GM23338 (cell line): ENCODE measurements around the gene TERB1. TPM values are rescaled to one million over a fixed set of nuclear protein-coding genes. Genes with fewer than 3 reads are reported as not detected.

Source experiments
- ATAC-seq: fragments of 200-7000 bp; cut with Tn5 transposase; 3 replicates; pipeline ENCODE4 v1.9.1; 2020
- DNase-seq: peaks from one replicate; pipeline ENCODE4 v3.0.0-alpha.2; 2015; ENCODE audit warnings: low spot score
- H2AFZ ChIP-seq: fragments of 200-600 bp; sonication (generic); 2 replicates; pipeline ENCODE4 v1.8.0; 2016; ENCODE audit warnings: antibody characterized with exemption, mild to moderate bottlenecking, moderate library complexity
- H3F3A ChIP-seq: fragments of 200-600 bp; sonication (generic); replicated peaks from 2 replicates; pipeline ENCODE4 v1.8.0; 2017; ENCODE audit warnings: antibody characterized with exemption, mixed run types, low read depth
- H3K27ac ChIP-seq: fragments of 200-600 bp; sonication (generic); 2 replicates; pipeline ENCODE4 v1.6.1; 2016; ENCODE audit warnings: low read depth
- H3K27me3 ChIP-seq: fragments of 200-600 bp; sonication (generic); 2 replicates; pipeline ENCODE4 v1.8.0; 2016; ENCODE audit warnings: mild to moderate bottlenecking, mixed run types, moderate library complexity; ENCODE audit not compliant: insufficient read depth
- H3K36me3 ChIP-seq: fragments of 200-600 bp; sonication (generic); 2 replicates; pipeline ENCODE4 v1.8.0; 2016; ENCODE audit warnings: mild to moderate bottlenecking; ENCODE audit not compliant: insufficient read depth
- H3K4me1 ChIP-seq: fragments of 200-600 bp; sonication (generic); 2 replicates; pipeline ENCODE4 v1.8.0; 2016; ENCODE audit warnings: mild to moderate bottlenecking, moderate library complexity; ENCODE audit not compliant: insufficient read depth
- H3K4me2 ChIP-seq: fragments of 200-600 bp; sonication (generic); 2 replicates; pipeline ENCODE4 v1.7.1; 2017; ENCODE audit warnings: mixed run types
- H3K4me3 ChIP-seq: fragments of 200-600 bp; sonication (generic); 2 replicates; pipeline ENCODE4 v1.6.1; 2016; ENCODE audit warnings: mixed run types
- H3K79me2 ChIP-seq: fragments of 200-600 bp; sonication (generic); replicated peaks from 2 replicates; pipeline ENCODE4 v1.8.0; 2017; ENCODE audit warnings: mild to moderate bottlenecking; ENCODE audit not compliant: insufficient read depth
- H3K9me2 ChIP-seq: fragments of 200-600 bp; sonication (generic); 2 replicates; pipeline ENCODE4 v1.8.0; 2017; ENCODE audit not compliant: insufficient read depth
- H4K20me1 ChIP-seq: fragments of 200-600 bp; sonication (generic); replicated peaks from 2 replicates; pipeline ENCODE4 v1.8.0; 2017; ENCODE audit warnings: mild to moderate bottlenecking; ENCODE audit not compliant: insufficient read depth
- H3K27ac Mint-ChIP-seq: 2 replicates; pipeline ENCODE4 v1.8.0; 2020; ENCODE audit warnings: inconsistent platforms, mild to moderate bottlenecking, moderate library complexity, mixed read lengths
- H3K27me3 Mint-ChIP-seq: 3 replicates; pipeline ENCODE4 v1.8.0; 2022; ENCODE audit warnings: low read depth, mild to moderate bottlenecking, moderate library complexity, mixed read lengths, inconsistent platforms; ENCODE audit not compliant: insufficient read depth, poor library complexity
- H3K36me3 Mint-ChIP-seq: 3 replicates; pipeline ENCODE4 v1.8.0; 2021; ENCODE audit warnings: low read depth, mild to moderate bottlenecking, inconsistent platforms, moderate library complexity, mixed read lengths
- H3K4me1 Mint-ChIP-seq: 3 replicates; pipeline ENCODE4 v1.8.0; 2020; ENCODE audit warnings: mild to moderate bottlenecking, inconsistent platforms, mixed read lengths
- H3K4me3 Mint-ChIP-seq: 3 replicates; pipeline ENCODE4 v1.8.0; 2021; ENCODE audit warnings: moderate library complexity, mild to moderate bottlenecking, inconsistent platforms, mixed read lengths
- H3K9me3 Mint-ChIP-seq: 3 replicates; pipeline ENCODE4 v1.8.0; 2020; ENCODE audit warnings: moderate library complexity, mild to moderate bottlenecking, inconsistent platforms, mixed read lengths
- JUNB ChIP-seq: IDR thresholded peaks from one replicate; pipeline ENCODE4 v1.6.1; 2016; ENCODE audit warnings: antibody characterized with exemption; ENCODE audit not compliant: unreplicated experiment
- NANOG ChIP-seq: IDR thresholded peaks from 2 replicates; pipeline ENCODE4 v1.6.1; 2016; ENCODE audit warnings: antibody characterized with exemption, borderline replicate concordance
- POLR2AphosphoS5 ChIP-seq: IDR thresholded peaks from 2 replicates; pipeline ENCODE4 v1.6.1; 2016; ENCODE audit warnings: antibody characterized with exemption, low read depth
- REST ChIP-seq: IDR thresholded peaks from one replicate; pipeline ENCODE4 v1.6.1; 2018; ENCODE audit warnings: antibody characterized with exemption; ENCODE audit not compliant: unreplicated experiment
- polyA plus RNA-seq: library from polyadenylated mRNA; unstranded; fragments of >200 nt; fragmentation: Nextera tagmentation; extraction: Ambion mirVana; gene quantifications from 2 replicates; pipeline ENCODE4 v1.2.1, GENCODE V29; 2016
- total RNA-seq: library from RNA; depleted of rRNA; stranded (reverse); fragments of >200 nt; shearing (Covaris generic); gene quantifications from 2 replicates; pipeline ENCODE4 v1.2.3, GENCODE V29; 2014
- TF ChIP-seq, protein P1 (sequence below), 2 experiments: fragments of 200-600 bp in 1 of 2; sonication (generic) in 1 of 2; conservative IDR thresholded peaks; 2 replicates each; pipeline versions ENCODE4 v1.5.1 to v1.6.1; 2016 to 2017; ENCODE audit warnings: antibody characterized with exemption in 2 of 2, low read depth in 2 of 2, mild to moderate bottlenecking in 2 of 2, moderate library complexity in 1 of 2
- TF ChIP-seq, protein P2 (sequence below): fragments of 250-450 bp; sonication (Bioruptor Pico); IDR thresholded peaks from 2 replicates; pipeline ENCODE4 v1.5.0; 2020; ENCODE audit warnings: mild to moderate bottlenecking, moderate library complexity
- TF ChIP-seq, protein P3 (sequence below): IDR thresholded peaks from 2 replicates; pipeline ENCODE4 v1.6.1; 2016; ENCODE audit warnings: antibody characterized with exemption

The TERB1 gene
- total and polyA plus RNA-seq, 2 experiments from 2014 or later = not detected

DNA sequence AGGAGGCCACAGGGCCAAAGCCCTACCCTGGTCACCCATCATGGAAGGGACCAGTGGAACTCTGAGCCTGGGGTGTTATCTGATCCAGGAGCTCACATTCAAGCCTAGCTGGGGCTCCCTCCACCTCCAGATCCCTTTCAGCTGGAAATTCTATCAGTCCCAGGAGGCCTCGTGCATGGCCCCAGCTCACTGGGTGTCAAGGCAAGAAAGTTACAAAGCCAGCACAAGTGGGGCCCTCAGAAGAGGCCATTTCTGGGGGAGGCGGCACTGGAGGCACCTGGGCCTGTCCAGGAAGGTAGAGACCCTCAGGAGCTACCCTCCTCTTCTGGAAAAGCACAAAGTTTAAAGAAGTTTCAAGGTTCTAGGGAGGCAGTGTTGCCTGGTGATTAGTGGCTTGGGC lies 47.6 kb upstream of the TERB1 start:
- no peak for ATAC-seq
- Mint-ChIP-seq H3K27me3 (peaks cover 25% of the 10 kb centered on the region), H3K4me3 (no peak overlapping the region), H3K36me3 (no peaks in the 10 kb centered on the region), H3K4me1 (peaks cover 16% of the 10 kb centered on the region), H3K27ac (no peak overlapping the region), H3K9me3 (no peaks in the 10 kb centered on the region; the same call in 2 of the 3 replicates)
- Histone ChIP-seq H3K27me3 (peaks cover 32% of the 10 kb centered on the region), H4K20me1 (no peaks in the 10 kb centered on the region), H3K79me2 (no peaks in the 10 kb centered on the region), H3K36me3 (no peaks in the 10 kb centered on the region), H3K4me3 (no peak overlapping the region), H3K27ac (no peak overlapping the region), H3K9me2 (no peaks in the 10 kb centered on the region), H3F3A (no peaks in the 10 kb centered on the region), H3K4me2 (no peak overlapping the region), H3K4me1 (no peaks in the 10 kb centered on the region; the same call in 1 of the 2 replicates), H2AFZ (no peak overlapping the region)
- no peak for DNase-seq
- TF ChIP-seq, protein P1, sequence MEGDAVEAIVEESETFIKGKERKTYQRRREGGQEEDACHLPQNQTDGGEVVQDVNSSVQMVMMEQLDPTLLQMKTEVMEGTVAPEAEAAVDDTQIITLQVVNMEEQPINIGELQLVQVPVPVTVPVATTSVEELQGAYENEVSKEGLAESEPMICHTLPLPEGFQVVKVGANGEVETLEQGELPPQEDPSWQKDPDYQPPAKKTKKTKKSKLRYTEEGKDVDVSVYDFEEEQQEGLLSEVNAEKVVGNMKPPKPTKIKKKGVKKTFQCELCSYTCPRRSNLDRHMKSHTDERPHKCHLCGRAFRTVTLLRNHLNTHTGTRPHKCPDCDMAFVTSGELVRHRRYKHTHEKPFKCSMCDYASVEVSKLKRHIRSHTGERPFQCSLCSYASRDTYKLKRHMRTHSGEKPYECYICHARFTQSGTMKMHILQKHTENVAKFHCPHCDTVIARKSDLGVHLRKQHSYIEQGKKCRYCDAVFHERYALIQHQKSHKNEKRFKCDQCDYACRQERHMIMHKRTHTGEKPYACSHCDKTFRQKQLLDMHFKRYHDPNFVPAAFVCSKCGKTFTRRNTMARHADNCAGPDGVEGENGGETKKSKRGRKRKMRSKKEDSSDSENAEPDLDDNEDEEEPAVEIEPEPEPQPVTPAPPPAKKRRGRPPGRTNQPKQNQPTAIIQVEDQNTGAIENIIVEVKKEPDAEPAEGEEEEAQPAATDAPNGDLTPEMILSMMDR (conservative IDR thresholded peaks at IDR 0.05; ENCODE audit: low read depth in 2 of 2) = no peak
- TF ChIP-seq REST (no peak), POLR2AphosphoS5 (no peak), JUNB (no peak), NANOG (no peak)
- TF ChIP-seq, protein P2, sequence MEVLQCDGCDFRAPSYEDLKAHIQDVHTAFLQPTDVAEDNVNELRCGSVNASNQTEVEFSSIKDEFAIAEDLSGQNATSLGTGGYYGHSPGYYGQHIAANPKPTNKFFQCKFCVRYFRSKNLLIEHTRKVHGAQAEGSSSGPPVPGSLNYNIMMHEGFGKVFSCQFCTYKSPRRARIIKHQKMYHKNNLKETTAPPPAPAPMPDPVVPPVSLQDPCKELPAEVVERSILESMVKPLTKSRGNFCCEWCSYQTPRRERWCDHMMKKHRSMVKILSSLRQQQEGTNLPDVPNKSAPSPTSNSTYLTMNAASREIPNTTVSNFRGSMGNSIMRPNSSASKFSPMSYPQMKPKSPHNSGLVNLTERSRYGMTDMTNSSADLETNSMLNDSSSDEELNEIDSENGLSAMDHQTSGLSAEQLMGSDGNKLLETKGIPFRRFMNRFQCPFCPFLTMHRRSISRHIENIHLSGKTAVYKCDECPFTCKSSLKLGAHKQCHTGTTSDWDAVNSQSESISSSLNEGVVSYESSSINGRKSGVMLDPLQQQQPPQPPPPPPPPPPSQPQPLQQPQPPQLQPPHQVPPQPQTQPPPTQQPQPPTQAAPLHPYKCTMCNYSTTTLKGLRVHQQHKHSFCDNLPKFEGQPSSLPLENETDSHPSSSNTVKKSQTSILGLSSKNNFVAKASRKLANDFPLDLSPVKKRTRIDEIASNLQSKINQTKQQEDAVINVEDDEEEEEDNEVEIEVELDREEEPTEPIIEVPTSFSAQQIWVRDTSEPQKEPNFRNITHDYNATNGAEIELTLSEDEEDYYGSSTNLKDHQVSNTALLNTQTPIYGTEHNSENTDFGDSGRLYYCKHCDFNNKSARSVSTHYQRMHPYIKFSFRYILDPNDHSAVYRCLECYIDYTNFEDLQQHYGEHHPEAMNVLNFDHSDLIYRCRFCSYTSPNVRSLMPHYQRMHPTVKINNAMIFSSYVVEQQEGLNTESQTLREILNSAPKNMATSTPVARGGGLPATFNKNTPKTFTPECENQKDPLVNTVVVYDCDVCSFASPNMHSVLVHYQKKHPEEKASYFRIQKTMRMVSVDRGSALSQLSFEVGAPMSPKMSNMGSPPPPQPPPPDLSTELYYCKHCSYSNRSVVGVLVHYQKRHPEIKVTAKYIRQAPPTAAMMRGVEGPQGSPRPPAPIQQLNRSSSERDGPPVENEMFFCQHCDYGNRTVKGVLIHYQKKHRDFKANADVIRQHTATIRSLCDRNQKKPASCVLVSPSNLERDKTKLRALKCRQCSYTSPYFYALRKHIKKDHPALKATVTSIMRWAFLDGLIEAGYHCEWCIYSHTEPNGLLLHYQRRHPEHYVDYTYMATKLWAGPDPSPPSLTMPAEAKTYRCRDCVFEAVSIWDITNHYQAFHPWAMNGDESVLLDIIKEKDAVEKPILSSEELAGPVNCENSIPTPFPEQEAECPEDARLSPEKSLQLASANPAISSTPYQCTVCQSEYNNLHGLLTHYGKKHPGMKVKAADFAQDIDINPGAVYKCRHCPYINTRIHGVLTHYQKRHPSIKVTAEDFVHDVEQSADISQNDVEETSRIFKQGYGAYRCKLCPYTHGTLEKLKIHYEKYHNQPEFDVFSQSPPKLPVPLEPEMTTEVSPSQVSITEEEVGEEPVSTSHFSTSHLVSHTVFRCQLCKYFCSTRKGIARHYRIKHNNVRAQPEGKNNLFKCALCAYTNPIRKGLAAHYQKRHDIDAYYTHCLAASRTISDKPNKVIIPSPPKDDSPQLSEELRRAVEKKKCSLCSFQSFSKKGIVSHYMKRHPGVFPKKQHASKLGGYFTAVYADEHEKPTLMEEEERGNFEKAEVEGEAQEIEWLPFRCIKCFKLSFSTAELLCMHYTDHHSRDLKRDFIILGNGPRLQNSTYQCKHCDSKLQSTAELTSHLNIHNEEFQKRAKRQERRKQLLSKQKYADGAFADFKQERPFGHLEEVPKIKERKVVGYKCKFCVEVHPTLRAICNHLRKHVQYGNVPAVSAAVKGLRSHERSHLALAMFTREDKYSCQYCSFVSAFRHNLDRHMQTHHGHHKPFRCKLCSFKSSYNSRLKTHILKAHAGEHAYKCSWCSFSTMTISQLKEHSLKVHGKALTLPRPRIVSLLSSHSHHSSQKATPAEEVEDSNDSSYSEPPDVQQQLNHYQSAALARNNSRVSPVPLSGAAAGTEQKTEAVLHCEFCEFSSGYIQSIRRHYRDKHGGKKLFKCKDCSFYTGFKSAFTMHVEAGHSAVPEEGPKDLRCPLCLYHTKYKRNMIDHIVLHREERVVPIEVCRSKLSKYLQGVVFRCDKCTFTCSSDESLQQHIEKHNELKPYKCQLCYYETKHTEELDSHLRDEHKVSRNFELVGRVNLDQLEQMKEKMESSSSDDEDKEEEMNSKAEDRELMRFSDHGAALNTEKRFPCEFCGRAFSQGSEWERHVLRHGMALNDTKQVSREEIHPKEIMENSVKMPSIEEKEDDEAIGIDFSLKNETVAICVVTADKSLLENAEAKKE = no peak
- TF ChIP-seq, protein P3, sequence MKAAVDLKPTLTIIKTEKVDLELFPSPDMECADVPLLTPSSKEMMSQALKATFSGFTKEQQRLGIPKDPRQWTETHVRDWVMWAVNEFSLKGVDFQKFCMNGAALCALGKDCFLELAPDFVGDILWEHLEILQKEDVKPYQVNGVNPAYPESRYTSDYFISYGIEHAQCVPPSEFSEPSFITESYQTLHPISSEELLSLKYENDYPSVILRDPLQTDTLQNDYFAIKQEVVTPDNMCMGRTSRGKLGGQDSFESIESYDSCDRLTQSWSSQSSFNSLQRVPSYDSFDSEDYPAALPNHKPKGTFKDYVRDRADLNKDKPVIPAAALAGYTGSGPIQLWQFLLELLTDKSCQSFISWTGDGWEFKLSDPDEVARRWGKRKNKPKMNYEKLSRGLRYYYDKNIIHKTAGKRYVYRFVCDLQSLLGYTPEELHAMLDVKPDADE = no peak
